ENCODE results near the gene NMNAT2. TPM values are rescaled to one million over a fixed set of nuclear protein-coding genes. Genes with fewer than 3 reads are reported as not detected.
"Not testable (repeated sequence)": the region's sequence is repeated elsewhere in the genome, so short reads cannot be mapped to it uniquely, and the experiment has no call there.

Gene NMNAT2
- total and polyA plus RNA-seq, 7 donors = 0.04 to 0.61 (median 0.38) TPM

DNA sequence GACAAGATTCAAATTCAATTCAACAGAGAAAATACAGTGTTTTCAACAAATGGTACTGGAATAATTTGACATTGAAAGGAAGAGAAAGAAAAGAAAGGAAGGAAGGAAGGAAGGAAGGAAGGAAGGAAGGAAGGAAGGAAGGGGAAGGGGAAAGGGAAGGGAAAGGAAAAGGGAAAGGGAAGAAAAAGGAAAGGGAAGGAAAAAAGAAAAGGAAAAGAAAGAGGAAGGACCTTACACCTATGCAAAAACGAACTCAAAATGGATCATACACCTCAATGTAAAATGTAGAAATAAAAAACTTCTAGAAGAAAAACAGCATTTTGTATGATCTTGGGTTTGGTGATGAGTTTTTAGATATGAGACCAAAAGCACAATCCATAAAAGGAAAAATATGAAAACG, 19.9 kb upstream of the NMNAT2 start:
- no peak for TF ChIP-seq CTCF (IDR thresholded peaks at IDR 0.05)
- H3K4me3 ChIP-seq = no peak overlapping the region
- DNase-seq (no peak), ATAC-seq (no peak)
- intact Hi-C loops (cut with DNase I) = no loop called here
- no peaks in the 10 kb centered on the region for H3K36me3 ChIP-seq (ENCODE audit: insufficient read depth in 1 of 2, low read depth in 1 of 2)
- no peaks in the 10 kb centered on the region for H3K27me3 ChIP-seq (ENCODE audit: insufficient read depth in 3 of 3, low read length in 2 of 3)
- H3K4me1 ChIP-seq = no peaks in the 10 kb centered on the region
- 70 to 87% (median 75%) methylated on average over 2 of the region's 2 CpGs for WGBS, 3 donors
- H3K27ac ChIP-seq = no peak overlapping the region
- no peaks in the 10 kb centered on the region for H3K9me3 ChIP-seq

DNA sequence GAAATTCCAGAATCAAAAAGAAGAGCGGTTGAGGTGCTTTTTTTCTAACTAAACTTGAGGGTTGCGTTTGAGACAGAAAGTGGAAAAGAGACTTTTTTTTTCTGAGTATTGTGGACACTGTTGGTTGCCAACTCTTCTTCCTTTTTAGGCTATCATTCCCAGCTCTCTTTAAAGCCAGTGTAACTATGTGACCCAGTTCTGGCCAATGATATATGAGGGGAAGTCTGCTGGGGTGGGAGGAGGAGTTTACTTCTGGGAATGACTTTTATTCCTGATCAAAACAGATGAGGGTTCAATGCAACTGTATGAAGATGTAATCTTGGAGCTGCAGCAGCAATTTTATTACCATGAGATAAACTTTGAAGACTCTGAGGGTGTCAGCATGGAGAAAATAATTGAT, 17.3 kb upstream of the NMNAT2 start:
- no peaks in the 10 kb centered on the region for H3K4me1 ChIP-seq
- H3K36me3 ChIP-seq (ENCODE audit: insufficient read depth in 1 of 2, low read depth in 1 of 2) = no peaks in the 10 kb centered on the region
- H3K9me3 ChIP-seq = no peaks in the 10 kb centered on the region
- no peak overlapping the region for H3K4me3 ChIP-seq
- no peaks in the 10 kb centered on the region for H3K27me3 ChIP-seq (ENCODE audit: insufficient read depth in 3 of 3, low read length in 2 of 3)
- ATAC-seq (no peak), DNase-seq (no peak)
- 66 to 72% (median 67%) methylated on average over 2 of the region's 2 CpGs for WGBS, 3 donors
- intact Hi-C loops (cut with DNase I) = no loop called here
- no peak for TF ChIP-seq CTCF (IDR thresholded peaks at IDR 0.05)
- no peak overlapping the region for H3K27ac ChIP-seq

DNA sequence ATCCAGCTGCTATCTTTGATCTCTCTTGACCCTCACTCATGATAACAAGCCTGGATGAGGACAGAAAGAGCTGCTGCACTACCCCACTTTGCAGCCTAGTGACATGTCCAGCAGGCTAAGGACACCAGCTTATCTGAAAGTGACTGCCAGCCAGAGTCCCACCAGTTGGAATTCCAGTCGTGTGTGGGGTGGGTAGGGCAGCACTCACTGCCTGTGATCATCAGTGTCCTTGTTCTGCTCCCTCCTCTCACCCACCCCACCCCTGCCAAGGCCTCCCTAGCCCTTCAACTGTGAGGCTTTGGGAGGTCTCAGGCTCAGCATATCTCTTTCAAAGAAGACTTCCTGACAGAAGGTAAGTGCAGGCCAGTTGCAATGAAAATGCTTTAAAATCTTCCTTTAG, 15.5 kb upstream of the NMNAT2 start:
- Histone ChIP-seq H3K9me3 (no peaks in the 10 kb centered on the region), H3K27me3 (ENCODE audit: insufficient read depth in 3 of 3, low read length in 2 of 3) (peaks cover 0 to 4% (median 4%) of the 10 kb centered on the region in 3 donors), H3K4me1 (no peaks in the 10 kb centered on the region), H3K27ac (no peak overlapping the region), H3K36me3 (ENCODE audit: insufficient read depth in 1 of 2, low read depth in 1 of 2) (no peaks in the 10 kb centered on the region), H3K4me3 (no peak overlapping the region)
- TF ChIP-seq CTCF (IDR thresholded peaks at IDR 0.05) = no peak
- no peak for ATAC-seq
- no peak for DNase-seq
- intact Hi-C loops (cut with DNase I) = no loop called here
- 8 to 21% (median 14%) methylated on average over 1 of the region's 1 CpG for WGBS, 3 donors

- ATAC-seq (no peak), DNase-seq (no peak)
- intact Hi-C loops (cut with DNase I) = no loop called here
- H3K27ac ChIP-seq = no peak overlapping the region
- no peaks in the 10 kb centered on the region for H3K9me3 ChIP-seq
- TF ChIP-seq CTCF (IDR thresholded peaks at IDR 0.05) = no peak
- H3K4me1 ChIP-seq = no peaks in the 10 kb centered on the region
- 59 to 72% (median 70%) methylated on average over 2 of the region's 2 CpGs for WGBS, 3 donors
- H3K27me3 ChIP-seq (ENCODE audit: insufficient read depth in 3 of 3, low read length in 2 of 3) = peaks cover 0 to 10% (median 4%) of the 10 kb centered on the region in 3 donors
- no peaks in the 10 kb centered on the region for H3K36me3 ChIP-seq (ENCODE audit: insufficient read depth in 1 of 2, low read depth in 1 of 2)
- H3K4me3 ChIP-seq = no peak overlapping the region
Measured at GRCh38 chr1:183432548-183432875, 14.3 kb upstream of the NMNAT2 start.

DNA sequence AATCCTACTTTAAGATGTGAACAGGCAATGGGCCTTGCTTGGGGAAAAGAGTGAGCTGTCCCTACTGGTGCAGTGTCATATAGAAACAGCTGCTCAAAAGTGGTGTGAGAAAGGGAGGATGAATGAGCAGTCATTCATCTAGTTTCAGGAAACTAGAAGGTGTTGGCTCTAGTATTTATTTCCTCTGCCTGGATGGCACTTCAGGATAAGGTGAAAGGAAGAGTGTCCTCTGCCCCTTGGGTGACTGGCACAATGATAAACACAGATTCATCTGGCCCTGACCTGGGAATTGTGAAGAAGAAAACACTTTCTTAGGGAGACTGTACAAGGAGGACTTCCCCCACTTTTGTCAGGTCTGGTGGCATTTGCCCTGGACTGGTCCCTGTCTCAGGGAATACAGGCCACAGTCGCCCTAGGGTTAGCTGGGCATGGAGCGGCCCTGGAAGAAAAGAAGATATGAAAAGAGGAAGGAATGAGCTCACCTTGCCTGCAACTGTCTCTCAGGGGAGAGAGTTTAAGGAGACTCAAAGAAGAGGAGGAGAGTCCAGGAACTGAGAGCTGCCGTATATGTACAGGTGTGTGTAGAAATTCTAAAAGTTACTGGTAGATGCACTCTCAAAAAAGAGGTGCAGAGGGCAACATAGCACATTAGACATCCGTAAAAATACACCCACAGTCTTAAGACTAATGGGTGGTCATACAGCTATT, 13.8 kb upstream of the NMNAT2 start:
- H3K9me3 ChIP-seq = no peaks in the 10 kb centered on the region
- H3K4me3 ChIP-seq = no peak overlapping the region
- ATAC-seq = no peak
- no peak for DNase-seq
- no peak for TF ChIP-seq CTCF (IDR thresholded peaks at IDR 0.05)
- no peak overlapping the region for H3K27ac ChIP-seq
- 88 to 96% (median 91%) methylated on average over 4 of the region's 4 CpGs for WGBS, 3 donors
- no peaks in the 10 kb centered on the region for H3K4me1 ChIP-seq
- intact Hi-C loops (cut with DNase I) = no loop called here
- no peaks in the 10 kb centered on the region for H3K36me3 ChIP-seq (ENCODE audit: insufficient read depth in 1 of 2, low read depth in 1 of 2)
- H3K27me3 ChIP-seq (ENCODE audit: insufficient read depth in 3 of 3, low read length in 2 of 3) = peaks cover 0 to 10% (median 4%) of the 10 kb centered on the region in 3 donors

DNA sequence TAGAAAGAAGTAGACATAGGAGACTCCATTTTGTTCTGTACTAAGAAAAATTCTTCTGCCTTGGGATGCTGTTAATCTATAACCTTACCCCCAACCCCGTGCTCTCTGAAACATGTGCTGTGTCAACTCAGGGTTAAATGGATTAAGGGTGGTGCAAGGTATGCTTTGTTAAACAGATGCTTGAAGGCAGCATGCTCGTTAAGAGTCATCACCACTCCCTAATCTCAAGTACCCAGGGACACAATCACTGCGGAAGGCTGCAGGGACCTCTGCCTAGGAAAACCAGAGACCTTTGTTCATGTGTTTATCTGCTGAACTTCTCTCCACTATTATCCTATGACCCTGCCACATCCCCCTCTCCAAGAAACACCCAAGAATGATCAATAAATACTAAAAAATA, 9.4 kb upstream of the NMNAT2 start:
- 43 to 57% (median 51%) methylated on average over 2 to 3 of the region's 3 CpGs for WGBS, 3 donors
- H3K27ac ChIP-seq; DNase-seq; intact Hi-C loops (cut with DNase I); ATAC-seq; H3K9me3 ChIP-seq; H3K4me3 ChIP-seq; H3K4me1 ChIP-seq; H3K36me3 ChIP-seq (ENCODE audit: insufficient read depth in 1 of 2, low read depth in 1 of 2): not testable (repeated sequence)
- peaks cover 0 to 17% (median 4%) of the 10 kb centered on the region in 3 donors for H3K27me3 ChIP-seq (ENCODE audit: insufficient read depth in 3 of 3, low read length in 2 of 3)
